Mesendoderm (in vitro differentiated cells): Measurements from ENCODE around the gene FGD4.

Source experiments
- DNase-seq: peaks from one replicate; pipeline ENCODE4 v3.0.0; 2013
- H2AK5ac ChIP-seq: 2 replicates; pipeline ENCODE4 v1.6.1; 2013; ENCODE audit warnings: low read length, inconsistent platforms
- H2BK120ac ChIP-seq: 2 replicates; pipeline ENCODE4 v1.6.1; 2013; ENCODE audit warnings: low read depth, mild to moderate bottlenecking, low read length, moderate library complexity, mixed read lengths
- H2BK15ac ChIP-seq: replicated peaks from 2 replicates; pipeline ENCODE4 v1.6.1; 2013; ENCODE audit warnings: low read depth, mild to moderate bottlenecking, moderate library complexity
- H2BK5ac ChIP-seq: 2 replicates; pipeline ENCODE4 v1.6.1; 2013; ENCODE audit warnings: low read length, inconsistent platforms
- H3K18ac ChIP-seq: 2 replicates; pipeline ENCODE4 v1.6.1; 2013; ENCODE audit warnings: mild to moderate bottlenecking, low read length, mixed read lengths
- H3K23ac ChIP-seq: one replicate; pipeline ENCODE4 v1.6.1; 2013; ENCODE audit warnings: low read length
- H3K27ac ChIP-seq: 2 replicates; pipeline ENCODE4 v1.5.1; 2013; ENCODE audit warnings: low read depth, mild to moderate bottlenecking, inconsistent platforms, low read length, moderate library complexity
- H3K27me3 ChIP-seq: 2 replicates; pipeline ENCODE4 v1.6.1; 2013; ENCODE audit warnings: low read length, control low read depth, mild to moderate bottlenecking, inconsistent platforms; ENCODE audit not compliant: insufficient read depth, poor library complexity
- H3K36me3 ChIP-seq: 2 replicates; pipeline ENCODE4 v1.6.1; 2013; ENCODE audit warnings: low read length, inconsistent platforms; ENCODE audit not compliant: control insufficient read depth, insufficient read depth
- H3K4ac ChIP-seq: one replicate; pipeline ENCODE4 v1.6.1; 2013; ENCODE audit warnings: low read depth, mild to moderate bottlenecking, low read length, moderate library complexity
- H3K4me1 ChIP-seq: 2 replicates; pipeline ENCODE4 v1.6.1; 2013; ENCODE audit warnings: low read depth, low read length, inconsistent platforms; ENCODE audit not compliant: control insufficient read depth
- H3K4me2 ChIP-seq: 2 replicates; pipeline ENCODE4 v1.6.1; 2013; ENCODE audit warnings: low read length
- H3K4me3 ChIP-seq: 2 replicates; pipeline ENCODE4 v1.5.1; 2013; ENCODE audit warnings: mild to moderate bottlenecking, low read length
- H3K56ac ChIP-seq: one replicate; pipeline ENCODE4 v1.6.1; 2013; ENCODE audit warnings: low read length
- H3K79me1 ChIP-seq: 2 replicates; pipeline ENCODE4 v1.6.1; 2013; ENCODE audit warnings: low read length, inconsistent platforms
- H3K79me2 ChIP-seq: 2 replicates; pipeline ENCODE4 v1.6.1; 2013; ENCODE audit warnings: mild to moderate bottlenecking, low read length; ENCODE audit not compliant: control insufficient read depth, insufficient read depth
- H3K9ac ChIP-seq: 2 replicates; pipeline ENCODE4 v1.6.1; 2013; ENCODE audit warnings: low read length, inconsistent platforms
- H4K5ac ChIP-seq: one replicate; pipeline ENCODE4 v1.6.1; 2013; ENCODE audit warnings: low read length
- H4K8ac ChIP-seq: one replicate; pipeline ENCODE4 v1.6.1; 2013; ENCODE audit warnings: low read depth, mild to moderate bottlenecking, control low read depth, low read length, moderate library complexity
- WGBS: extraction: QIAGEN DNeasy Blood & Tissue Kit; methylation state at CpG from one replicate; pipeline ENCODE4 v1.1.7; 2013; ENCODE audit warnings: low lambda C conversion rate, missing lambda C conversion rate; ENCODE audit not compliant: insufficient coverage; ENCODE audit errors: extremely low coverage; 5-methylcytosine and 5-hydroxymethylcytosine counted together

Gene FGD4

DNA sequence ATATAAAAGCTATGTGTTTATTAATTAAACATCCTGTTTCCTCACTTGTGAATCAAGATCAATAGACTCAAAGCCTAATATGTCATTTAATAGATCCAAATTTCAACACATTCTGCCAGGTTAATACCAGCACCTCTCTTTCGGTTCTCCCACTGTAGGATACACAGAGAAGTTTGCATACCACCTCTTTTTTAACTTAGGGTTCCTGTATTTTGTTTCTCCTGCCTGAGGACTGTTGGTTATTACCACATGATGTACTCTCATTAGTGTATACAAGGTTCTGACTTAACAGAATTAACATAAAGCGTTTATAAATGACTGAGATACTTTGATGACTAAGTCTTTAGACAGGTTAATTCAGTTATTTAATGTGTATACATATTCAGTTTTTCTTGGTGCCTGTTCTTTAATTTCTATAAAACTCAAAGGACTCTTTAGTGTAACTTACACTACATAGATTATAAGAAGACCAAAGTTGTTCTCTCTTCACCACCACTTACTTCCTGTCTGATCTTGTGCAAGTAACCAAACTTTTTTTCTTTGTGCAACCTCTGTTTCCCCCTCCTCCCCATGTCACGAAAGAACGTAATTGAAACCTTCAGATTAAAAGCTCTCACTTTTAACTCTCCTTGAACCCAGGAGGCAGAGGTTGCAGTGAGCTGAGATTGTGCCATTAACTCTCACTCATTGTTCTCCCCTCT is 190.0 kb downstream of the FGD4 start:
- no peak overlapping the region for H3K9ac ChIP-seq
- H2BK15ac ChIP-seq: no peak overlapping the region
- H3K56ac ChIP-seq: no peak overlapping the region
- no peak overlapping the region for H2BK120ac ChIP-seq
- no peak overlapping the region for H3K23ac ChIP-seq
- no peak overlapping the region for H4K5ac ChIP-seq
- H2BK5ac ChIP-seq: no peak overlapping the region
- no peak overlapping the region for H2AK5ac ChIP-seq
- DNase-seq: no peak
- no peaks in the 10 kb centered on the region for H3K79me1 ChIP-seq
- no peak overlapping the region for H3K4ac ChIP-seq
- H3K4me1 ChIP-seq: no peaks in the 10 kb centered on the region
- no peaks in the 10 kb centered on the region for H3K27me3 ChIP-seq
- H4K8ac ChIP-seq: no peak overlapping the region
- H3K18ac ChIP-seq: no peak overlapping the region
- H3K36me3 ChIP-seq: no peaks in the 10 kb centered on the region
- H3K4me2 ChIP-seq: no peak overlapping the region
- H3K79me2 ChIP-seq: no peaks in the 10 kb centered on the region
- no peak overlapping the region for H3K4me3 ChIP-seq
- H3K27ac ChIP-seq: no peak overlapping the region
- no CpG with 5 or more reads among the region's 4 CpGs for WGBS

GRCh38 chr12:32595251-32595650 is 195.9 kb downstream of the FGD4 start:
- DNase-seq: no peak
- no peak overlapping the region for H2BK5ac ChIP-seq
- no peak overlapping the region for H3K4ac ChIP-seq
- no peak overlapping the region for H2BK15ac ChIP-seq
- H2AK5ac ChIP-seq: no peak overlapping the region
- no peaks in the 10 kb centered on the region for H3K79me1 ChIP-seq
- no peak overlapping the region for H4K8ac ChIP-seq
- no peak overlapping the region for H3K4me2 ChIP-seq
- no peak overlapping the region for H3K18ac ChIP-seq
- no CpG with 5 or more reads among the region's 2 CpGs for WGBS
- H2BK120ac ChIP-seq: no peak overlapping the region
- no peak overlapping the region for H3K9ac ChIP-seq
- H4K5ac ChIP-seq: no peak overlapping the region
- H3K27ac ChIP-seq: no peak overlapping the region
- no peak overlapping the region for H3K23ac ChIP-seq
- H3K56ac ChIP-seq: no peak overlapping the region
- no peaks in the 10 kb centered on the region for H3K4me1 ChIP-seq
- no peak overlapping the region for H3K4me3 ChIP-seq
- H3K36me3 ChIP-seq: no peaks in the 10 kb centered on the region
- H3K79me2 ChIP-seq: no peaks in the 10 kb centered on the region
- H3K27me3 ChIP-seq: no peaks in the 10 kb centered on the region

DNA sequence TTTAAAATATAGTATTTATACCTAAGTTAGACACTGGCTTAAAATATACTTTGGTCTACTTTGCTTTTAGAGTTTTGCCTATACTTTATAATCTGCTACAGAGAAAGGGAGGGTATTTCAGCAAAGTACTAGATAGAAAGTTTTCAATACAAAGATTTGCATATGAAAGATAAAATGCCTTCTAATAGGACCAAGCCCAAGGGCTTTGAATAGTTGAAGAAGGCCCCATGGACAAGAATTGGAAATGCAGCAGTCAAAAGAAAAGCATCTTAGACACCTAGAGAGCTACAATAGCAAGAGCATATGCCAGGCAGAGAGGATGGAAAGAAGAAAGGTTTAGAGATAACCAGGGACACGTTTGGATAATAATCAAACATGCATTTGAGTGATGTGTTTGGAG is 196.7 kb downstream of the FGD4 start:
- Histone ChIP-seq H3K27me3 (no peaks in the 10 kb centered on the region), H3K4me3 (no peak overlapping the region), H3K4me2 (no peak overlapping the region), H4K8ac (no peak overlapping the region), H3K79me1 (no peaks in the 10 kb centered on the region), H3K4me1 (no peaks in the 10 kb centered on the region), H3K9ac (no peak overlapping the region), H2BK5ac (no peak overlapping the region), H3K36me3 (no peaks in the 10 kb centered on the region), H2BK120ac (no peak overlapping the region), H3K18ac (no peak overlapping the region), H3K27ac (no peak overlapping the region), H3K56ac (no peak overlapping the region), H3K79me2 (no peaks in the 10 kb centered on the region), H4K5ac (no peak overlapping the region), H2AK5ac (no peak overlapping the region), H3K4ac (no peak overlapping the region), H3K23ac (no peak overlapping the region), H2BK15ac (no peak overlapping the region)
- no CpG with 5 or more reads among the region's 1 CpG for WGBS
- DNase-seq: no peak

DNA sequence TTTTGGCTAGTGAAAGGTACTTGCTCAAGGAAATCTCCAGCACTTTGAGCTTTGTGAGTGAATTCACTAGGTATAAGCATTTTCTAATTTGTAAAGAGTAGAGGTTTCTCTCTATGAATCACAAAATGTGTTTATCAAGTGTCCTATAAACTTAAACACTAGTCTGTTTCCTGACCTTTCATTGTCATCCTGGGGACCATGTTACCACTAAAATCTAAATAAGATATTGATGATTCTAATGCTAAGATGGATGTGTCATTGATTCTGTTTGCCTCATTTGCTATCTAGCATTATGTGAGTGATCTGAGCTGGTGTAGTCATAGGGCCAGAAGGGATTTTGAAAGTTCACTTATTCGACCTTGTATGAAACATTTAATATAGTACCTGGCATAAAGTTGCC is 199.3 kb downstream of the FGD4 start:
- H3K27ac ChIP-seq: no peak overlapping the region
- no peak for DNase-seq

GRCh38 chr12:32600681-32601080 is 201.3 kb downstream of the FGD4 start:
- Histone ChIP-seq H3K4me2 (no peak overlapping the region), H3K9ac (no peak overlapping the region), H2AK5ac (no peak overlapping the region), H4K8ac (no peak overlapping the region), H3K4me3 (no peak overlapping the region), H3K79me1 (no peaks in the 10 kb centered on the region), H3K27me3 (no peaks in the 10 kb centered on the region), H4K5ac (no peak overlapping the region), H3K79me2 (no peaks in the 10 kb centered on the region), H3K27ac (no peak overlapping the region), H3K18ac (no peak overlapping the region), H3K56ac (no peak overlapping the region), H3K23ac (no peak overlapping the region), H3K4ac (no peak overlapping the region), H3K36me3 (no peaks in the 10 kb centered on the region), H2BK120ac (no peak overlapping the region), H2BK5ac (no peak overlapping the region), H3K4me1 (no peaks in the 10 kb centered on the region), H2BK15ac (no peak overlapping the region)
- WGBS: no CpG with 5 or more reads among the region's 2 CpGs
- DNase-seq: no peak

More for the DNA sequence above, 199.3 kb downstream of the FGD4 start:
- Histone ChIP-seq H3K56ac (no peak overlapping the region), H3K36me3 (no peaks in the 10 kb centered on the region), H3K27me3 (no peaks in the 10 kb centered on the region), H3K9ac (no peak overlapping the region), H3K4me2 (no peak overlapping the region), H3K79me1 (no peaks in the 10 kb centered on the region), H4K5ac (no peak overlapping the region), H4K8ac (no peak overlapping the region), H3K23ac (no peak overlapping the region), H3K79me2 (no peaks in the 10 kb centered on the region), H3K4me3 (no peak overlapping the region), H3K4ac (no peak overlapping the region), H2BK120ac (no peak overlapping the region), H3K18ac (no peak overlapping the region), H2AK5ac (no peak overlapping the region), H3K4me1 (no peaks in the 10 kb centered on the region), H2BK15ac (no peak overlapping the region), H2BK5ac (no peak overlapping the region)
- WGBS: no CpG with 5 or more reads among the region's 1 CpG

DNA sequence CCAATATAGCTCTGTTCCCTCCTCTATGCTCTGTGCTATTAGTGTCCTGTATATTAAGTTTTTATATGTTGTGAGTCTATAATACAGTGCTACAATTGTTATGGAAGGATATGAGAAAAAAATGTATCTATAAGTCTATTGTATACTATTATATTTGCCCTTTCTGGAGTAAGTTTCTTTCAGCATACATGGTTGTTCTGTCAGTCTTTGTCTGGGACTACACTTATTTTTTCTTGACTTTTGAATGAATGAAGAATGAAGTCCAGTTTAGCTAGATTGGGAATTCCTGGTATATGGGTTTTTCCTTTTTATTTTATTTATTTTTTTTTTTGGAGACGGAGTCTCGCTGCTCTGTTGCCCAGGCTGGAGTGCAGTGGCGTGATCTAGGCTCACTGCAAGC is 203.7 kb downstream of the FGD4 start:
- Histone ChIP-seq H3K27ac (no peak overlapping the region), H3K79me1 (no peaks in the 10 kb centered on the region), H2BK120ac (no peak overlapping the region), H4K8ac (no peak overlapping the region), H3K18ac (no peak overlapping the region), H3K4ac (no peak overlapping the region), H3K9ac (no peak overlapping the region), H3K79me2 (no peaks in the 10 kb centered on the region), H4K5ac (no peak overlapping the region), H3K56ac (no peak overlapping the region), H3K4me3 (no peak overlapping the region), H3K23ac (no peak overlapping the region), H2BK15ac (no peak overlapping the region), H2AK5ac (no peak overlapping the region), H3K27me3 (no peaks in the 10 kb centered on the region), H3K4me1 (no peaks in the 10 kb centered on the region), H3K4me2 (no peak overlapping the region), H3K36me3 (no peaks in the 10 kb centered on the region), H2BK5ac (no peak overlapping the region)
- WGBS: no CpG with 5 or more reads among the region's 3 CpGs
- DNase-seq: no peak
